ENCODE measurements around the gene SH3RF3.

GRCh38 chr2:109297566-109298490, 168.8 kb downstream of the SH3RF3 start:
- TF ChIP-seq, protein P1, sequence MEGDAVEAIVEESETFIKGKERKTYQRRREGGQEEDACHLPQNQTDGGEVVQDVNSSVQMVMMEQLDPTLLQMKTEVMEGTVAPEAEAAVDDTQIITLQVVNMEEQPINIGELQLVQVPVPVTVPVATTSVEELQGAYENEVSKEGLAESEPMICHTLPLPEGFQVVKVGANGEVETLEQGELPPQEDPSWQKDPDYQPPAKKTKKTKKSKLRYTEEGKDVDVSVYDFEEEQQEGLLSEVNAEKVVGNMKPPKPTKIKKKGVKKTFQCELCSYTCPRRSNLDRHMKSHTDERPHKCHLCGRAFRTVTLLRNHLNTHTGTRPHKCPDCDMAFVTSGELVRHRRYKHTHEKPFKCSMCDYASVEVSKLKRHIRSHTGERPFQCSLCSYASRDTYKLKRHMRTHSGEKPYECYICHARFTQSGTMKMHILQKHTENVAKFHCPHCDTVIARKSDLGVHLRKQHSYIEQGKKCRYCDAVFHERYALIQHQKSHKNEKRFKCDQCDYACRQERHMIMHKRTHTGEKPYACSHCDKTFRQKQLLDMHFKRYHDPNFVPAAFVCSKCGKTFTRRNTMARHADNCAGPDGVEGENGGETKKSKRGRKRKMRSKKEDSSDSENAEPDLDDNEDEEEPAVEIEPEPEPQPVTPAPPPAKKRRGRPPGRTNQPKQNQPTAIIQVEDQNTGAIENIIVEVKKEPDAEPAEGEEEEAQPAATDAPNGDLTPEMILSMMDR (IDR thresholded peaks at IDR 0.05) = no peak
- TF ChIP-seq ARID4B (CRISPR knock-in tag; IDR thresholded peaks at IDR 0.05; ENCODE audit: borderline replicate concordance) = no peak
- no peak for TF ChIP-seq FOXJ3 (CRISPR knock-in tag; IDR thresholded peaks at IDR 0.05; ENCODE audit: borderline replicate concordance)
- no peak for TF ChIP-seq ETV6 (CRISPR knock-in tag; IDR thresholded peaks at IDR 0.05)
- TF ChIP-seq ZNF671 (CRISPR knock-in tag; IDR thresholded peaks at IDR 0.05) = no peak
- TF ChIP-seq, protein P2, sequence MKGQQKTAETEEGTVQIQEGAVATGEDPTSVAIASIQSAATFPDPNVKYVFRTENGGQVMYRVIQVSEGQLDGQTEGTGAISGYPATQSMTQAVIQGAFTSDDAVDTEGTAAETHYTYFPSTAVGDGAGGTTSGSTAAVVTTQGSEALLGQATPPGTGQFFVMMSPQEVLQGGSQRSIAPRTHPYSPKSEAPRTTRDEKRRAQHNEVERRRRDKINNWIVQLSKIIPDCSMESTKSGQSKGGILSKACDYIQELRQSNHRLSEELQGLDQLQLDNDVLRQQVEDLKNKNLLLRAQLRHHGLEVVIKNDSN (CRISPR knock-in tag; IDR thresholded peaks at IDR 0.05) = no peak
- TF ChIP-seq PREB (CRISPR knock-in tag; IDR thresholded peaks at IDR 0.05; ENCODE audit: borderline replicate concordance) = no peak
- TF ChIP-seq NR3C1 (CRISPR knock-in tag; conservative IDR thresholded peaks at IDR 0.05; ENCODE audit: low read depth) = no peak
- TF ChIP-seq, protein P3, sequence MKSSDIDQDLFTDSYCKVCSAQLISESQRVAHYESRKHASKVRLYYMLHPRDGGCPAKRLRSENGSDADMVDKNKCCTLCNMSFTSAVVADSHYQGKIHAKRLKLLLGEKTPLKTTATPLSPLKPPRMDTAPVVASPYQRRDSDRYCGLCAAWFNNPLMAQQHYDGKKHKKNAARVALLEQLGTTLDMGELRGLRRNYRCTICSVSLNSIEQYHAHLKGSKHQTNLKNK (CRISPR knock-in tag; IDR thresholded peaks at IDR 0.05) = no peak
- no peak for TF ChIP-seq ATF1 (CRISPR knock-in tag; IDR thresholded peaks at IDR 0.05)
- no peak for TF ChIP-seq MAX (CRISPR knock-in tag; IDR thresholded peaks at IDR 0.05)
- no peak for TF ChIP-seq CREB1 (CRISPR knock-in tag; IDR thresholded peaks at IDR 0.05)
- TF ChIP-seq KAT7 (CRISPR knock-in tag; IDR thresholded peaks at IDR 0.05; ENCODE audit: borderline replicate concordance) = no peak

All from WTC11 (cell line).